HEK293 (cell line): ENCODE measurements around the gene GSN.

Source experiments
- CTCF ChIA-PET: fragments of 350-600 bp; formaldehyde crosslinking; extraction: SDS; loops from one replicate; lab custom pipeline; 2021; ENCODE audit warnings: antibody characterized with exemption; lab: Yijun Ruan, JAX
- POLR2A ChIA-PET: fragments of 300-600 bp; formaldehyde crosslinking; extraction: SDS; loops from one replicate; lab custom pipeline; 2020; ENCODE audit warnings: antibody characterized with exemption, inconsistent platforms; lab: Yijun Ruan, JAX
- H3K27ac ChIP-seq: fragments of 200-500 bp; sonication (Bioruptor generic); 2 replicates; pipeline ENCODE4 v1.5.1; 2014; ENCODE audit warnings: low read depth, low read length, control low read depth, inconsistent platforms; ENCODE audit errors: extremely low read depth
- H3K36me3 ChIP-seq, 2 experiments: fragments of 200-500 bp in 1 of 2; sonication (Bioruptor generic) in 1 of 2; 1 replicate in 1 of 2; 2 replicates in 1 of 2; pipeline ENCODE4 v1.5.1; 2014 to 2017; ENCODE audit warnings: inconsistent platforms in 2 of 2, low read length in 2 of 2; ENCODE audit not compliant: control insufficient read depth in 2 of 2, insufficient read depth in 1 of 2
- H3K4me1 ChIP-seq: fragments of 200-500 bp; sonication (Bioruptor generic); 2 replicates; pipeline ENCODE4 v1.5.1; 2014; ENCODE audit warnings: mild to moderate bottlenecking, low read length, inconsistent platforms; ENCODE audit not compliant: control insufficient read depth, insufficient read depth
- H3K4me3 ChIP-seq: 2 replicates; pipeline ENCODE4 v1.5.1; 2011; ENCODE audit warnings: low read depth, mild to moderate bottlenecking, control low read depth, low read length, moderate library complexity
- H3K9me3 ChIP-seq: fragments of 200-500 bp; sonication (Bioruptor generic); 2 replicates; pipeline ENCODE4 v1.5.1; 2014; ENCODE audit warnings: low read depth, low read length, inconsistent platforms; ENCODE audit not compliant: control insufficient read depth, insufficient read depth
- AEBP2 ChIP-seq: fragments of 450-650 bp; formaldehyde crosslinking; IDR thresholded peaks from 2 replicates; pipeline ENCODE4 v1.5.1; 2016; ENCODE audit warnings: missing biosample characterization, missing genetic modification characterization, borderline replicate concordance
- GLI4 ChIP-seq: fragments of 450-650 bp; formaldehyde crosslinking; IDR thresholded peaks from 2 replicates; pipeline ENCODE4 v1.5.1; 2016; ENCODE audit warnings: missing biosample characterization, missing genetic modification characterization
- KLF9 ChIP-seq: fragments of 450-650 bp; formaldehyde crosslinking; IDR thresholded peaks from 2 replicates; pipeline ENCODE4 v1.5.1; 2016; ENCODE audit warnings: missing biosample characterization, missing genetic modification characterization, low read depth
- SCRT1 ChIP-seq: fragments of 450-650 bp; formaldehyde crosslinking; IDR thresholded peaks from 2 replicates; pipeline ENCODE4 v1.5.1; 2016; ENCODE audit warnings: missing biosample characterization, missing genetic modification characterization, borderline replicate concordance
- WT1 ChIP-seq: fragments of 450-650 bp; formaldehyde crosslinking; IDR thresholded peaks from 2 replicates; pipeline ENCODE4 v1.5.1; 2016; ENCODE audit warnings: missing biosample characterization, missing genetic modification characterization
- ZIC2 ChIP-seq: fragments of 450-650 bp; formaldehyde crosslinking; IDR thresholded peaks from 2 replicates; pipeline ENCODE4 v1.5.1; 2016; ENCODE audit warnings: missing biosample characterization, missing genetic modification characterization
- ZNF112 ChIP-seq: fragments of 450-650 bp; formaldehyde crosslinking; IDR thresholded peaks from 2 replicates; pipeline ENCODE4 v1.5.0; 2017; ENCODE audit warnings: missing biosample characterization, missing genetic modification characterization
- ZNF169 ChIP-seq: fragments of 450-650 bp; formaldehyde crosslinking; IDR thresholded peaks from 2 replicates; pipeline ENCODE4 v1.5.1; 2016; ENCODE audit warnings: missing biosample characterization, missing genetic modification characterization
- ZNF184 ChIP-seq: fragments of 450-650 bp; IDR thresholded peaks from 2 replicates; pipeline ENCODE4 v1.5.1; 2018; ENCODE audit warnings: missing biosample characterization, mild to moderate bottlenecking, missing genetic modification characterization
- ZNF19 ChIP-seq: fragments of 450-650 bp; formaldehyde crosslinking; IDR thresholded peaks from 2 replicates; pipeline ENCODE4; 2016; ENCODE audit warnings: missing biosample characterization, missing genetic modification characterization, low read depth
- ZNF311 ChIP-seq: fragments of 450-650 bp; formaldehyde crosslinking; IDR thresholded peaks from 2 replicates; pipeline ENCODE4 v1.5.1; 2017; ENCODE audit warnings: missing biosample characterization, missing genetic modification characterization, borderline replicate concordance
- ZNF366 ChIP-seq: fragments of 450-650 bp; formaldehyde crosslinking; conservative IDR thresholded peaks from 2 replicates; pipeline ENCODE4 v1.5.1; 2016; ENCODE audit warnings: missing biosample characterization, missing genetic modification characterization
- ZNF473 ChIP-seq: fragments of 450-650 bp; formaldehyde crosslinking; IDR thresholded peaks from 2 replicates; pipeline ENCODE4 v1.5.1; 2017; ENCODE audit warnings: missing biosample characterization, missing genetic modification characterization
- ZNF48 ChIP-seq: fragments of 450-650 bp; formaldehyde crosslinking; IDR thresholded peaks from 2 replicates; pipeline ENCODE4 v1.5.1; 2016; ENCODE audit warnings: missing biosample characterization, missing genetic modification characterization
- ZNF561 ChIP-seq: fragments of 450-650 bp; IDR thresholded peaks from 2 replicates; pipeline ENCODE4 v1.5.1; 2018; ENCODE audit warnings: missing biosample characterization, missing genetic modification characterization, borderline replicate concordance
- ZNF580 ChIP-seq: fragments of 450-650 bp; formaldehyde crosslinking; IDR thresholded peaks from 2 replicates; pipeline ENCODE4 v1.5.1; 2016; ENCODE audit warnings: missing biosample characterization, missing genetic modification characterization
- ZNF585B ChIP-seq: fragments of 450-650 bp; formaldehyde crosslinking; IDR thresholded peaks from 2 replicates; pipeline ENCODE4 v1.5.1; 2016; ENCODE audit warnings: missing biosample characterization, missing genetic modification characterization
- ZNF624 ChIP-seq: fragments of 450-650 bp; formaldehyde crosslinking; IDR thresholded peaks from 2 replicates; pipeline ENCODE4 v1.5.1; 2017; ENCODE audit warnings: missing biosample characterization, missing genetic modification characterization
- ZNF645 ChIP-seq: fragments of 450-650 bp; formaldehyde crosslinking; IDR thresholded peaks from 2 replicates; pipeline ENCODE4; 2016; ENCODE audit warnings: missing biosample characterization, missing genetic modification characterization
- ZNF677 ChIP-seq: fragments of 450-650 bp; IDR thresholded peaks from 2 replicates; pipeline ENCODE4 v1.5.0; 2018; ENCODE audit warnings: missing biosample characterization, mild to moderate bottlenecking, missing genetic modification characterization, moderate library complexity
- ZNF76 ChIP-seq: fragments of 450-650 bp; formaldehyde crosslinking; IDR thresholded peaks from 2 replicates; pipeline ENCODE4; 2016; ENCODE audit warnings: low read depth, missing biosample characterization, missing genetic modification characterization, borderline replicate concordance
- ZNF837 ChIP-seq: fragments of 450-650 bp; formaldehyde crosslinking; IDR thresholded peaks from 2 replicates; pipeline ENCODE4 v1.5.1; 2016; ENCODE audit warnings: missing biosample characterization, missing genetic modification characterization

The GSN gene

GRCh38 chr9:121313458-121314152 is 45.6 kb downstream of the GSN start:
- peaks cover 0 to 50% of the 10 kb centered on the region in 2 experiments; a peak in 1 of 3 replicates for H3K36me3 ChIP-seq
- TF ChIP-seq ZNF169 (tag by site-specific recombination) (no peak), ZNF48 (tag by site-specific recombination) (no peak), ZNF473 (tag by site-specific recombination) (no peak), WT1 (no peak), AEBP2 (tag by site-specific recombination) (no peak), ZNF580 (tag by site-specific recombination) (no peak), ZNF311 (tag by site-specific recombination) (no peak), ZNF561 (no peak), ZNF645 (tag by site-specific recombination) (no peak), SCRT1 (tag by site-specific recombination) (no peak), GLI4 (tag by site-specific recombination) (no peak), KLF9 (tag by site-specific recombination) (no peak), ZNF585B (tag by site-specific recombination) (no peak), ZNF677 (no peak), ZNF624 (tag by site-specific recombination) (no peak), ZNF112 (no peak)
- H3K4me1 ChIP-seq: no peaks in the 10 kb centered on the region
- POLR2A ChIA-PET: interaction anchor here (1.4 kb wide), 1 partner anchor 10 kb away, joined by 4 read pairs; no protein-coding TSS in a partner anchor
- no peaks in the 10 kb centered on the region for H3K9me3 ChIP-seq
- CTCF ChIA-PET: interaction anchor here (0.5 to 2.2 kb wide), 12 partner anchors 22 to 279 kb away, joined by 3 to 13 read pairs (median 4); no protein-coding TSS in a partner anchor
- no peak overlapping the region for H3K4me3 ChIP-seq
- H3K27ac ChIP-seq: no peak overlapping the region

- ChIA-PET POLR2A (no interaction called here), CTCF (interaction anchor here (0.9 to 7.5 kb wide), 8 partner anchors 8 to 104 kb away, joined by 4 to 236 read pairs (median 8); no protein-coding TSS in a partner anchor)
- Histone ChIP-seq H3K36me3 (peaks cover 0 to 49% of the 10 kb centered on the region in 2 experiments; a peak in 1 of 3 replicates), H3K27ac (no peak overlapping the region), H3K4me3 (no peak overlapping the region), H3K4me1 (no peaks in the 10 kb centered on the region), H3K9me3 (no peaks in the 10 kb centered on the region)
- TF ChIP-seq ZNF366 (tag by site-specific recombination) (no peak), ZNF184 (no peak), ZNF76 (tag by site-specific recombination) (no peak), ZNF837 (tag by site-specific recombination) (no peak), ZNF19 (tag by site-specific recombination) (no peak), ZIC2 (tag by site-specific recombination) (no peak)
These were observed 48.4 kb downstream of the GSN start for GRCh38 chr9:121316378-121316777.
